Adrenal gland (tissue), 5 donors: Measurements from ENCODE around the gene ZNF232.
"Not testable (repeated sequence)": the region's sequence is repeated elsewhere in the genome, so short reads cannot be mapped to it uniquely, and the experiment has no call there.

ENCODE experiments used
- CTCF ChIP-seq, 6 experiments: fragments of 450-650 bp in 4 of 6; fragments of 200-600 bp in 2 of 6; sonication (generic) in 1 of 6; IDR thresholded peaks; 1 replicate in 5 of 6; 2 replicates in 1 of 6; pipeline versions ENCODE4 v1.5.1 to v1.8.0; 2016 to 2021; ENCODE audit warnings: antibody characterized with exemption in 6 of 6, mild to moderate bottlenecking in 2 of 6, moderate library complexity in 1 of 6
- POLR2A ChIP-seq, 2 donors: fragments of 450-650 bp; IDR thresholded peaks; one replicate each; pipeline ENCODE4 v1.6.1; 2017; ENCODE audit warnings: antibody characterized with exemption in 2 of 2, mild to moderate bottlenecking in 2 of 2, moderate library complexity in 1 of 2
- donor health status: DM: no; HTN: no; CAD: no.

GRCh38 chr17:5160702-5161101 lies 49.0 kb upstream of the ZNF232 start:
- TF ChIP-seq CTCF, POLR2A (IDR thresholded peaks at IDR 0.05): not testable (repeated sequence)
